ENCODE data around the gene OR4M1. TPM values are rescaled to one million over a fixed set of nuclear protein-coding genes. Genes with fewer than 3 reads are reported as not detected.
"Not testable (repeated sequence)": the region's sequence is repeated elsewhere in the genome, so short reads cannot be mapped to it uniquely, and the experiment has no call there.

OR4M1 gene, protein sequence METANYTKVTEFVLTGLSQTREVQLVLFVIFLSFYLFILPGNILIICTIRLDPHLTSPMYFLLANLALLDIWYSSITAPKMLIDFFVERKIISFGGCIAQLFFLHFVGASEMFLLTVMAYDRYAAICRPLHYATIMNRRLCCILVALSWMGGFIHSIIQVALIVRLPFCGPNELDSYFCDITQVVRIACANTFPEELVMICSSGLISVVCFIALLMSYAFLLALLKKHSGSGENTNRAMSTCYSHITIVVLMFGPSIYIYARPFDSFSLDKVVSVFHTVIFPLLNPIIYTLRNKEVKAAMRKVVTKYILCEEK
- not detected for total RNA-seq

DNA sequence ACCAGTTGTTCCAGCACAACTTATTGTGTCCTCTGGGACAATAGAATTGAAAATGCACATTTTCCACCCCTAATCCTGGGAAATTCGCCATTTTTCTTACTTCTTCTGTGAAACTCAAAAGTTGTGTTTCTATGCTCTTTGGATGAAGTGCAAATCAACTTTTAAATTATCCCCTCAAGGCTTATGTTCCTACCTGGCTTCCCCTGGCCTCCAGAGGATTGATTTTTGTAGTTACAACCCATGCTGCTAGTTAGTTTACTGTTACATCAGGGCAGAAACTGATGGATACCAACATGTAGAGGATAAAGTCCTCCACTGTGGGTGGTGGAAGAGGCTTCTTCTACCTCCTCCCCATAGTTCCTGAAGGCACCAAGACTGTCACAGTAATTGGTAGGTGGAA, at the start of gene OR4M1:
OR4M1 (plus strand) TSS at position 301 of the 400 bp plus-strand sequence. CDS start 6,819 bp downstream, outside the sequence.
- H3K36me3 ChIP-seq; H3K9me3 ChIP-seq; H3K4me3 ChIP-seq; H3K27me3 ChIP-seq; H3K27ac ChIP-seq (replicated peaks in 1 of 4); intact Hi-C loops (cut with DNase I); H3K4me1 ChIP-seq; DNase-seq (ENCODE audit: extremely low spot score): not testable (repeated sequence)
- 11% methylated on average over 1 of the region's 1 CpG for WGBS

- peak; percentile 91 for DNase-seq (ENCODE audit: extremely low spot score)
- no peaks in the 10 kb centered on the region for H3K36me3 ChIP-seq
- intact Hi-C loops (cut with DNase I), result no loop called here
- H3K27ac ChIP-seq (replicated peaks in 1 of 4), result no peak overlapping the region
- no peak overlapping the region for H3K4me3 ChIP-seq
- TF ChIP-seq POLR2A (IDR thresholded peaks at IDR 0.05; ENCODE audit: low read depth) (no peak), POLR2AphosphoS5 (IDR thresholded peaks at IDR 0.05) (no peak), EP300 (IDR thresholded peaks at IDR 0.05) (no peak)
- TF ChIP-seq, protein P1, sequence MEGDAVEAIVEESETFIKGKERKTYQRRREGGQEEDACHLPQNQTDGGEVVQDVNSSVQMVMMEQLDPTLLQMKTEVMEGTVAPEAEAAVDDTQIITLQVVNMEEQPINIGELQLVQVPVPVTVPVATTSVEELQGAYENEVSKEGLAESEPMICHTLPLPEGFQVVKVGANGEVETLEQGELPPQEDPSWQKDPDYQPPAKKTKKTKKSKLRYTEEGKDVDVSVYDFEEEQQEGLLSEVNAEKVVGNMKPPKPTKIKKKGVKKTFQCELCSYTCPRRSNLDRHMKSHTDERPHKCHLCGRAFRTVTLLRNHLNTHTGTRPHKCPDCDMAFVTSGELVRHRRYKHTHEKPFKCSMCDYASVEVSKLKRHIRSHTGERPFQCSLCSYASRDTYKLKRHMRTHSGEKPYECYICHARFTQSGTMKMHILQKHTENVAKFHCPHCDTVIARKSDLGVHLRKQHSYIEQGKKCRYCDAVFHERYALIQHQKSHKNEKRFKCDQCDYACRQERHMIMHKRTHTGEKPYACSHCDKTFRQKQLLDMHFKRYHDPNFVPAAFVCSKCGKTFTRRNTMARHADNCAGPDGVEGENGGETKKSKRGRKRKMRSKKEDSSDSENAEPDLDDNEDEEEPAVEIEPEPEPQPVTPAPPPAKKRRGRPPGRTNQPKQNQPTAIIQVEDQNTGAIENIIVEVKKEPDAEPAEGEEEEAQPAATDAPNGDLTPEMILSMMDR (IDR thresholded peaks at IDR 0.05), result no peak
- no peaks in the 10 kb centered on the region for H3K27me3 ChIP-seq
- no peaks in the 10 kb centered on the region for H3K4me1 ChIP-seq
- peaks cover 0 to 27% (median 18%) of the 10 kb centered on the region in 4 donors for H3K9me3 ChIP-seq
Measured at GRCh38 chr14:19729359-19729758, 43.9 kb upstream of the OR4M1 start.

DNA sequence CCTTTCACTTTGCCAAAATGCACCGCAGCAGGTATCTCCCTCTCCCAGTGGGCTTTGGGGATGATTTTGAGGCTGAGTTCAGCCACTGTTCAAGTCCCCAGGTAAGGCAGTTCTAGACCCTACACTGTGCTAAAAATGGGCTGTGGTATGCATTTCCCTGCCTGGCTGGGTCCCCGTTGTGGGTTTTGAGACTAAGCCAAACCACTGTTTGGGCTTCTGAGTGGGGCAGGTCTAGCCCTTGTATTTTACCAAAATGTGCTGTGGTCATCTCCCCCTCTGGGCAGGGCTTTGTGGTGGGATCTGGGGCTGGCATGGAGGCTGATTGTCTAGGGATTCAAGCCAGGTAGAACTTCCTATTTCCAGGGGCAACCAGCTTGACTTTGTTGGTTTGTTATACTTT, 43.5 kb upstream of the OR4M1 start:
- WGBS, result 83% methylated on average over 2 of the region's 2 CpGs
- Histone ChIP-seq H3K27ac (replicated peaks in 1 of 4) (no peak overlapping the region), H3K4me1 (no peaks in the 10 kb centered on the region), H3K27me3 (no peaks in the 10 kb centered on the region), H3K9me3 (peaks cover 0 to 27% (median 18%) of the 10 kb centered on the region in 4 donors), H3K4me3 (no peak overlapping the region), H3K36me3 (no peaks in the 10 kb centered on the region)
- intact Hi-C loops (cut with DNase I), result no loop called here
- TF ChIP-seq, protein P1 (IDR thresholded peaks at IDR 0.05), result no peak
- no peak for TF ChIP-seq POLR2A (IDR thresholded peaks at IDR 0.05; ENCODE audit: low read depth)
- TF ChIP-seq EP300 (IDR thresholded peaks at IDR 0.05), result no peak
- TF ChIP-seq POLR2AphosphoS5 (IDR thresholded peaks at IDR 0.05), result no peak
- peak; percentile 92 for DNase-seq (ENCODE audit: extremely low spot score)

GRCh38 chr14:19733893-19734292, 39.4 kb upstream of the OR4M1 start:
- 70% methylated on average over 3 of the region's 3 CpGs for whole genome bisulfite sequencing
- H3K27me3 ChIP-seq; H3K27ac ChIP-seq (replicated peaks in 1 of 4); intact Hi-C loops (cut with DNase I); H3K4me1 ChIP-seq; H3K36me3 ChIP-seq; H3K4me3 ChIP-seq: not testable (repeated sequence)
- peak; percentile 91 for DNase-seq (ENCODE audit: extremely low spot score)
- peaks cover 0 to 17% (median 13%) of the 10 kb centered on the region in 4 donors for H3K9me3 ChIP-seq

GRCh38 chr14:19743256-19743655, 30.0 kb upstream of the OR4M1 start, which contains the start of gene OR4Q3:
OR4Q3 (plus strand) TSS chr14:19743571.
- TF ChIP-seq EP300 (IDR thresholded peaks at IDR 0.05) (no peak), POLR2AphosphoS5 (IDR thresholded peaks at IDR 0.05) (no peak), POLR2A (IDR thresholded peaks at IDR 0.05; ENCODE audit: low read depth) (no peak)
- TF ChIP-seq, protein P1 (IDR thresholded peaks at IDR 0.05), result no peak
- 69% methylated on average over 1 of the region's 1 CpG for WGBS
- no peaks in the 10 kb centered on the region for H3K27me3 ChIP-seq

GRCh38 chr14:19752316-19752715, 21.0 kb upstream of the OR4M1 start:
- H3K27me3 ChIP-seq; intact Hi-C loops (cut with DNase I); H3K36me3 ChIP-seq; DNase-seq (ENCODE audit: extremely low spot score); H3K4me3 ChIP-seq; H3K9me3 ChIP-seq; H3K27ac ChIP-seq (replicated peaks in 1 of 4); H3K4me1 ChIP-seq: not testable (repeated sequence)

More at GRCh38 chr14:19743256-19743655, 30.0 kb upstream of the OR4M1 start, which contains the start of gene OR4Q3:
- H3K4me3 ChIP-seq, result no peak within 1 kb of the TSS
- no peak within 1 kb of the TSS for H3K27ac ChIP-seq (replicated peaks in 1 of 4)
- H3K36me3 ChIP-seq, result no peaks in the 10 kb centered on the region
- no peaks in the 10 kb centered on the region for H3K4me1 ChIP-seq
- intact Hi-C loops (cut with DNase I), result no loop called here
- no peaks in the 10 kb centered on the region for H3K9me3 ChIP-seq
- no peak for DNase-seq (ENCODE audit: extremely low spot score)
